Epithelial cell of proximal tubule (primary cell): ENCODE measurements around the gene EPRS1. TPM values are rescaled to one million over a fixed set of nuclear protein-coding genes. Genes with fewer than 3 reads are reported as not detected.
"Not testable (repeated sequence)": the region's sequence is repeated elsewhere in the genome, so short reads cannot be mapped to it uniquely, and the experiment has no call there.

Source experiments
- DNase-seq: peaks from one replicate; pipeline ENCODE4 v3.0.0-alpha.2; 2011; ENCODE audit warnings: low read depth
- H3K4me3 ChIP-seq: 2 replicates; pipeline ENCODE4 v1.5.1; 2011; ENCODE audit warnings: low read depth, mild to moderate bottlenecking, low read length
- total RNA-seq: library from RNA; depleted of rRNA; stranded (reverse); fragments of >200 nt; gene quantifications from 2 replicates; pipeline ENCODE4 v1.2.3, GENCODE V29; 2015
- TF ChIP-seq, protein P1 (sequence below): conservative IDR thresholded peaks from 2 replicates; pipeline ENCODE4 v1.5.1; 2012; ENCODE audit warnings: low read depth, mild to moderate bottlenecking, low read length

EPRS1 gene
- total RNA-seq, 1 donor from 2014 or later, result 63.8 TPM

DNA sequence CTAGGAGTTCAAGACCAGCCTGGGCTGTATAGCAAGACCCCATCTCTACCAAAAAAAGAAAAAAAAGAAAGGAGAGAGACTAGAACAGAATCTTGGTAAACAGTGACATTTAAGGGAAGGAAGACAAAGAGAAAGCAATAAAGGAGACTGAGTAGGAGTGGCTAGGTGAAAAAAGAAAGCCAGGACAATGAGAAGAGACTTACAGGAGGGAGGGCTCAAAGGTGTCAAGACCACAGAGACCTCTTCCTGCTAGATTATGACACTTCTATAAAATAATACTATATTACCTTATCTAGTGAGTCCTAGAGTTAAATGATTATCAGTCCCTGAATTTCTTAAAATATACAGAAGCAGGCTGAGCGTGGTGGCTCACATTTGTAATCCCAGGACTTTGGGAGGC is 10.1 kb upstream of the EPRS1 start:
- no peak overlapping the region for H3K4me3 ChIP-seq
- DNase-seq, result no peak
- TF ChIP-seq, protein P1, sequence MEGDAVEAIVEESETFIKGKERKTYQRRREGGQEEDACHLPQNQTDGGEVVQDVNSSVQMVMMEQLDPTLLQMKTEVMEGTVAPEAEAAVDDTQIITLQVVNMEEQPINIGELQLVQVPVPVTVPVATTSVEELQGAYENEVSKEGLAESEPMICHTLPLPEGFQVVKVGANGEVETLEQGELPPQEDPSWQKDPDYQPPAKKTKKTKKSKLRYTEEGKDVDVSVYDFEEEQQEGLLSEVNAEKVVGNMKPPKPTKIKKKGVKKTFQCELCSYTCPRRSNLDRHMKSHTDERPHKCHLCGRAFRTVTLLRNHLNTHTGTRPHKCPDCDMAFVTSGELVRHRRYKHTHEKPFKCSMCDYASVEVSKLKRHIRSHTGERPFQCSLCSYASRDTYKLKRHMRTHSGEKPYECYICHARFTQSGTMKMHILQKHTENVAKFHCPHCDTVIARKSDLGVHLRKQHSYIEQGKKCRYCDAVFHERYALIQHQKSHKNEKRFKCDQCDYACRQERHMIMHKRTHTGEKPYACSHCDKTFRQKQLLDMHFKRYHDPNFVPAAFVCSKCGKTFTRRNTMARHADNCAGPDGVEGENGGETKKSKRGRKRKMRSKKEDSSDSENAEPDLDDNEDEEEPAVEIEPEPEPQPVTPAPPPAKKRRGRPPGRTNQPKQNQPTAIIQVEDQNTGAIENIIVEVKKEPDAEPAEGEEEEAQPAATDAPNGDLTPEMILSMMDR, result no peak

- H3K4me3 ChIP-seq, result peak overlapping the region; percentile 97
- DNase-seq, result no peak
- TF ChIP-seq, protein P1, result no peak
Measured at GRCh38 chr1:220045356-220046051, 801 bp downstream of the EPRS1 start.

GRCh38 chr1:220044678-220045355 is 1.5 kb downstream of the EPRS1 start:
- peak overlapping the region; percentile 97 for H3K4me3 ChIP-seq
- TF ChIP-seq, protein P1, result no peak
- DNase-seq, result no peak

DNA sequence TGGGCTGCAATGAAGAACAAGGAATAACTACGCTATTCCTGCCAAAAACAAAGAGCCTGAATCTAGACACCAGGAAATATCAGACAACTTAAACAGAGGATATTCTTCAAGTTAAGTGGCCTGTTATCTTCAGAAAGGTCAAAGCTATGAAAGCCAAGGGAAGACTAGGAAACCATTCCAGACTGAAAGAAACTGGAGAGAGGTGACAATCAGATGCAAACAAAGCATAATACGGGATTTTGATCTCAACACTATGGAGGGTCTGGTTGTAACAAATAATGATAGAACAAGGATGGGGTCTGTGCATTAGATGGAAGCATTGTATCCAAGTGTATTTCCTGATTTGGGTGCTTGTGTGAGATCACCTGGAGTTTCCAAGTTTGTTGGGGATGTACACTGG is 2.7 kb downstream of the EPRS1 start:
- H3K4me3 ChIP-seq, result no peak overlapping the region
- TF ChIP-seq, protein P1, result no peak
- no peak for DNase-seq

DNA sequence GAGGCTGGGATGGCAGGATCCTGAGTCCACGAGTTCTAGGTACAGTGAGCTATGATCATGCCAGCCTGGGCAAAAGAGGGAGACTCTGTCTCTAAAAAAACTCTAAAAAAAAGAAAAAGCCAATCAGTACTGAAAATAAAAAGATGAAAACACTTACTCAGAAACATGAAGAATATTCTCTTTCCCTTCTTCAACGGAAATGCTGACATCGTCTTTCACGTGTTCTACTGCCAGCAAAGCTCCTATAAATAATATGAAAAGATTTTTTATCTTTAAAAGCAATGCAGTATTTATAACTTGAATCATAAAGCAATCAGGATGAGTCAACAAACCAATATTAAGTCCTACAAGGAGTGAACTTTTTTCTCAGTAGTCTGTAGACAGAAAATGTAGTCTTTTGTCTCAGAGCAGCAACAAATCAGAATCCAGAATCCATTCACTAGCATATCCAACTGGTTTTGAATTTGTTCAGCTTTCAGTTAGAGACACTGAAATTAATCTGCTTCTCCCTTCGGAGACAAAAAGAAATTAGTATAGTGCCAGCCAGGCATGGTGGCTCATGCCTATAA is 6.2 kb downstream of the EPRS1 start:
- no peak for DNase-seq
- TF ChIP-seq, protein P1, result no peak
- H3K4me3 ChIP-seq, result no peak overlapping the region

DNA sequence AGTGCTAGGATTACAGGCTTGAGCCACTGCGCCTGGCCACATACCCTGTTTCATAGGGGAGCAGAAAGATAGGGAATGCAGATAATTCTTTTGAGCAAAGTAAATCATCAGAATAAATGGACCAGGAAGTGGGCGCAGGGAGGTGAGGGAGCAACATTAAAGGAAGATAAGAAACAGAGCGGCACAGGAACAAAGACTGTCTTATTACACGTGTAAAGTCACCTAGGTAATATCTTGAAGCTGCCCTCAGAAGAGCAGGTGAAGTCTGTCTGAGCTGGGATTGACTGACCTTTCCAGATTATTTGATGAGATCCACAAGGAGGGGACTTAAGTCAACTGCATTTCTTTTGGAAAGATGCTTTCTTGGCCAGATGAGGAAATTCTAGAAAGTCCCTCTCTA is 7.7 kb downstream of the EPRS1 start:
- H3K4me3 ChIP-seq, result no peak overlapping the region
- DNase-seq, result no peak
- TF ChIP-seq, protein P1, result no peak

DNA sequence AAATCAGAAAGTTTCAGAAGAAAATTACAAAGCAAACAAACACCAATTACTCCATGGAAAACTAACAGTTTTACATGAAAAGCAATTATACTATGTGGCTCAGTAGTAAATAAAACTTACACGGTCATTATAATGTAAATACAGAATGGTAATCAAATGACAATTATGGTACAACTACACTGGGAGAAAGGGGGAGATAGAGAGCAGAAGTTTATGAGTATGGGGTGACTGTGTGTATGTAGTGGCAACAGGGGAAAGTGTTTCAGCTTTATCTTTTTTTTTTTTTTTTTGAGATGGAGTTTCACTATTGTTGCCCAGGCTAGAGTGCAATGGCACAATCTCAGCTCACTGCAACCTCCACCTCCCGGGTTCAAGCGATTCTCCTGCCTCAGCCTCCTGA is 8.5 kb downstream of the EPRS1 start:
- DNase-seq, H3K4me3 ChIP-seq: not testable (repeated sequence)
